Measurements from ENCODE around the gene LMAN2. TPM values are rescaled to one million over a fixed set of nuclear protein-coding genes. Genes with fewer than 3 reads are reported as not detected.

The LMAN2 gene
- total RNA-seq, 1 experiment from 2014 or later = 106 TPM

DNA sequence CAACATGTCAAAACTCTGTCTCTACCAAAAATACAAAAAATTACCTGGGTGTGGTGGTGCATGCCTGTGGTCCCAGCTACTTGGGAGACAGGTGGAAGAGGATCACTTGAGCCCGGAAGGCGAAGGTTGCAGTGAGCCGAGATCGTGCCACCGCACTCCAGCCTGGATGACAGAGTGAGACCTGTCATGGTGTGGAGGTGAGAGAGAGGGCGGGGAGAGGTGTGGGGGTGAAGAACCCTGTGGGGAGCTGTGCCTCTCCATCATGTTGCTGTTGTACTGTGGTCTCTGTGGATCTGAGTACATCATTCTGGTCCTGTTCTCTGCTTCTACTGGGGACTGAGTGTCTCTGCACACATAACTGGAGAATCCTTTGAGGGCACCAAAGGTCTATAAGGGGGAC is 21.4 kb upstream of the LMAN2 start:
- no peak overlapping the region for H2AFZ ChIP-seq (ENCODE audit: low read length)
- H3K23me2 ChIP-seq (ENCODE audit: insufficient read length, low read depth, low read length, poor library complexity, severe bottlenecking) = peaks cover 4% of the 10 kb centered on the region
- H3K4me1 ChIP-seq (ENCODE audit: insufficient read depth, low read length) = peaks cover 6% of the 10 kb centered on the region; the same call in 1 of the 2 replicates
- no peak overlapping the region for H4K91ac ChIP-seq (ENCODE audit: insufficient read length, low read depth, low read length)
- DNase-seq = no peak
- H2BK120ac ChIP-seq (ENCODE audit: low read depth, low read length, poor library complexity, severe bottlenecking) = no peak overlapping the region
- Mint-ChIP-seq H3K36me3 (ENCODE audit: insufficient read depth in 1 of 3, low read depth in 3 of 3) (peaks cover 8 to 22% (median 8%) of the 10 kb centered on the region in 3 experiments), H3K27ac (no peak overlapping the region), H3K27me3 (ENCODE audit: low read depth) (peaks cover 12% of the 10 kb centered on the region), H3K4me1 (peaks cover 35 to 57% of the 10 kb centered on the region in 2 experiments), H3K9me3 (no peaks in the 10 kb centered on the region; a peak in 1 of 5 replicates), H3K4me3 (peak overlapping the region in 1 of 2 experiments; percentile 35; a peak in 2 of 5 replicates)
- no peak overlapping the region for H2BK5ac ChIP-seq (ENCODE audit: insufficient read length, low read length)
- no peak overlapping the region for H4K5ac ChIP-seq (ENCODE audit: insufficient read length, low read depth, low read length)
- no peak overlapping the region for H2BK20ac ChIP-seq (ENCODE audit: low read depth, low read length, poor library complexity, severe bottlenecking)
- H2AK5ac ChIP-seq (ENCODE audit: insufficient read length, low read length) = no peak overlapping the region
- H3K27ac ChIP-seq (ENCODE audit: insufficient read length, low read depth, low read length) = no peak overlapping the region
- H3K9ac ChIP-seq (ENCODE audit: extremely low read depth, insufficient read length, low read length) = no peak overlapping the region
- H4K8ac ChIP-seq (replicated peaks; ENCODE audit: insufficient read length, low read depth, low read length) = no peak overlapping the region
- no peak overlapping the region for H2BK15ac ChIP-seq (ENCODE audit: low read depth, low read length)
- H3K23ac ChIP-seq (ENCODE audit: insufficient read length, low read depth, low read length) = no peak overlapping the region
- no peak overlapping the region for H3K4ac ChIP-seq (ENCODE audit: low read depth, low read length)
- no peaks in the 10 kb centered on the region for H3K9me3 ChIP-seq (ENCODE audit: control insufficient read depth, low read depth, low read length)
- no peak overlapping the region for H3K18ac ChIP-seq (ENCODE audit: insufficient read length, low read depth, low read length)
- H3K79me2 ChIP-seq (ENCODE audit: insufficient read depth, low read length) = no peaks in the 10 kb centered on the region
- no CpG with 5 or more reads among the region's 6 CpGs for WGBS (ENCODE audit: extremely low coverage, insufficient read length, low lambda C conversion rate)
- H3T11ph ChIP-seq (ENCODE audit: low read length) = no peak overlapping the region
- H3K79me1 ChIP-seq (ENCODE audit: insufficient read depth, low read depth, low read length, poor library complexity, severe bottlenecking) = no peaks in the 10 kb centered on the region
- TF ChIP-seq, protein P1, sequence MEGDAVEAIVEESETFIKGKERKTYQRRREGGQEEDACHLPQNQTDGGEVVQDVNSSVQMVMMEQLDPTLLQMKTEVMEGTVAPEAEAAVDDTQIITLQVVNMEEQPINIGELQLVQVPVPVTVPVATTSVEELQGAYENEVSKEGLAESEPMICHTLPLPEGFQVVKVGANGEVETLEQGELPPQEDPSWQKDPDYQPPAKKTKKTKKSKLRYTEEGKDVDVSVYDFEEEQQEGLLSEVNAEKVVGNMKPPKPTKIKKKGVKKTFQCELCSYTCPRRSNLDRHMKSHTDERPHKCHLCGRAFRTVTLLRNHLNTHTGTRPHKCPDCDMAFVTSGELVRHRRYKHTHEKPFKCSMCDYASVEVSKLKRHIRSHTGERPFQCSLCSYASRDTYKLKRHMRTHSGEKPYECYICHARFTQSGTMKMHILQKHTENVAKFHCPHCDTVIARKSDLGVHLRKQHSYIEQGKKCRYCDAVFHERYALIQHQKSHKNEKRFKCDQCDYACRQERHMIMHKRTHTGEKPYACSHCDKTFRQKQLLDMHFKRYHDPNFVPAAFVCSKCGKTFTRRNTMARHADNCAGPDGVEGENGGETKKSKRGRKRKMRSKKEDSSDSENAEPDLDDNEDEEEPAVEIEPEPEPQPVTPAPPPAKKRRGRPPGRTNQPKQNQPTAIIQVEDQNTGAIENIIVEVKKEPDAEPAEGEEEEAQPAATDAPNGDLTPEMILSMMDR (conservative IDR thresholded peaks at IDR 0.05) = no peak
- no peak overlapping the region for H3K56ac ChIP-seq (ENCODE audit: insufficient read length, low read depth, low read length)
- H3K27me3 ChIP-seq (ENCODE audit: insufficient read depth, low read length) = no peaks in the 10 kb centered on the region; the same call in 1 of the 2 replicates
- no peak overlapping the region for H3K4me2 ChIP-seq (ENCODE audit: insufficient read depth, insufficient read length, low read length)
- H2BK12ac ChIP-seq (ENCODE audit: insufficient read length, low read depth, low read length) = no peak overlapping the region
- no peaks in the 10 kb centered on the region for H4K20me1 ChIP-seq (ENCODE audit: control insufficient read depth, insufficient read depth, insufficient read length)
- H3K14ac ChIP-seq (ENCODE audit: insufficient read depth, low read length) = no peak overlapping the region
